HG03060 (cell line): ENCODE results near the gene DYNC1H1.

Source experiments
- ATAC-seq: cut with Tn5 transposase; IDR thresholded peaks from one replicate; pipeline ENCODE4 v1.9.1; 2021; ENCODE audit warnings: low read depth, moderate number of reproducible peaks; ENCODE audit not compliant: unreplicated experiment

DYNC1H1 gene

GRCh38 chr14:101986953-101987352 lies 22.6 kb downstream of the DYNC1H1 start:
- ATAC-seq: no peak

GRCh38 chr14:101988377-101988776 lies 24.0 kb downstream of the DYNC1H1 start:
- ATAC-seq: no peak

GRCh38 chr14:101991352-101991751 lies 27.0 kb downstream of the DYNC1H1 start:
- ATAC-seq: peak; percentile 34

- ATAC-seq: peak; percentile 83
Observed at GRCh38 chr14:101992708-101993107, 28.3 kb downstream of the DYNC1H1 start.

GRCh38 chr14:101997429-101998336 lies 33.3 kb downstream of the DYNC1H1 start:
- no peak for ATAC-seq

- no peak for ATAC-seq
Observed at GRCh38 chr14:102000902-102001301, 36.5 kb downstream of the DYNC1H1 start.

- ATAC-seq: no peak
Observed at GRCh38 chr14:102005336-102005735, 41.0 kb downstream of the DYNC1H1 start.

- no peak for ATAC-seq
Observed at GRCh38 chr14:102007916-102008418, 43.6 kb downstream of the DYNC1H1 start.

GRCh38 chr14:102008891-102009290 lies 44.5 kb downstream of the DYNC1H1 start:
- no peak for ATAC-seq

GRCh38 chr14:102011631-102012030 lies 47.3 kb downstream of the DYNC1H1 start:
- no peak for ATAC-seq

- ATAC-seq: no peak
Observed at GRCh38 chr14:102012336-102012735, 48.0 kb downstream of the DYNC1H1 start.

GRCh38 chr14:102013669-102014200 lies 49.4 kb downstream of the DYNC1H1 start:
- ATAC-seq: no peak

- no peak for ATAC-seq
Observed at GRCh38 chr14:102015045-102015685, 50.8 kb downstream of the DYNC1H1 start.

- no peak for ATAC-seq
Observed at GRCh38 chr14:102015771-102016170, 51.4 kb downstream of the DYNC1H1 start.

GRCh38 chr14:102016420-102017090 lies 52.2 kb downstream of the DYNC1H1 start:
- ATAC-seq: no peak

- no peak for ATAC-seq
Observed at GRCh38 chr14:102018251-102018650, 53.9 kb downstream of the DYNC1H1 start.

- no peak for ATAC-seq
Observed at GRCh38 chr14:102019006-102019540, 54.7 kb downstream of the DYNC1H1 start.

GRCh38 chr14:102020058-102020971 lies 55.9 kb downstream of the DYNC1H1 start:
- ATAC-seq: no peak

GRCh38 chr14:102026934-102027333 lies 62.6 kb downstream of the DYNC1H1 start:
- no peak for ATAC-seq
